AG09319 (cell line): ENCODE data around the gene ADAMTSL1.
"Not testable (repeated sequence)": the region's sequence is repeated elsewhere in the genome, so short reads cannot be mapped to it uniquely, and the experiment has no call there.

Experiments used
- DNase-seq: peaks from one replicate; pipeline ENCODE4 v3.0.0-alpha.2; 2010; ENCODE audit warnings: low read depth; ENCODE audit errors: extremely low read depth
- CTCF ChIP-seq: IDR thresholded peaks from 2 replicates; pipeline ENCODE4 v1.5.1; 2011; ENCODE audit warnings: low read depth, mild to moderate bottlenecking, inconsistent platforms, low read length, moderate library complexity

Gene ADAMTSL1

GRCh38 chr9:18923167-18923566, 449.2 kb downstream of the ADAMTSL1 start:
- TF ChIP-seq CTCF, result no peak
- DNase-seq, result no peak

DNA sequence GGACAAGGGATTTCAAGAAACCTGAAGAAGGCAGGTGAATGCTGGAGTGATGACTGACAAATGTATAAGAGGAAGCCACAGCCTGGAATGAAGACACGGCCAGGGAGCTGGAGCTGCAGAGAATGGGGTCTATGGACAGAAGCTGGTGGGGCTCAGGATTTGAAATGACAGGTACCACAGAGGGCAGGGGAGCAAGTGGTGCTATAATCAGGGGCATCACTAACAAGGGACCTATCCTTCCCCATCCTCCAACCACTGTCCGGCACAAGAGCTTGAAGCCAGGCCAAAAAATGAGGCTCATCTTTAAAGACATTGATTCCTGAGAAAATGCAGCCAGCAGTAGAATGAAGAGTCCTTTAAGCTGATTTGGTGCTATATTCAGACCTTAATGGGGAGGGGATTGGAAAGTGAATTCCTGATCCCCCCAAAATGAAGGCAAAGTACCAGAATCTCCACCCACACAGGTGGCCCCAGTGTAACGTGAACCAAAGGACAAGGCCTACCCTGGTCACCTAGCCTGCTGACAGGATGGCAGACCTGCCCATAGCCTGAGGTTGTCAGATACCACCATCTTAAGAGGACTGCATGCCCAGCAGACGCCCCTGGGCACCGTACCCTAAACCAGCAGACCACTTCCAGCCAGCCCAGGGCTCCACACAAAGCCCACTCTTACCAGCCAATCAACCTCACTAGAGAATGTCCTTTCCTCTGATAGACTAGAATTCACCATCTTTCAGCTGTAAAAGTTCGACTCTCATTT, 449.9 kb downstream of the ADAMTSL1 start:
- no peak for DNase-seq
- no peak for TF ChIP-seq CTCF

- TF ChIP-seq CTCF, result no peak
- no peak for DNase-seq
Observed at GRCh38 chr9:18925880-18926279, 451.9 kb downstream of the ADAMTSL1 start.

DNA sequence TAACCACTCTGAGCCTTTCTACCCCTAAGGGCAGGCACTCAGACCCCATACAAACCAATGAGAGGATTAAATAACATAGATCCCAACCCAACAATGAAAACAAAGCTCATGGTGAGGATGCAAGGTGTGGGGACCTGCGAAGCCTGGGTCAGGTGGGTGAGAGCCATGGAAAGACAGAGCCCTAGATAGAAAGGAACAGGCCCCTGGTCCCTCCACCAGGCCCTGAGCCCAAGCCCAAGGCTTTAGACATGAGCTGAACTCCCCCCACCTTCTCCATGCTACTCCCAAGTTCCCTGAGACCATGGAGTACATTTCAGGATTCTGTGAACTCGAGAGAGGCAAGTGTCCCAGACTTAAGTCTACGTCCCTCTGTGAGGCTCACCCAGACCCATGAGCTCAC, 452.6 kb downstream of the ADAMTSL1 start:
- DNase-seq, result no peak
- TF ChIP-seq CTCF, result no peak

DNA sequence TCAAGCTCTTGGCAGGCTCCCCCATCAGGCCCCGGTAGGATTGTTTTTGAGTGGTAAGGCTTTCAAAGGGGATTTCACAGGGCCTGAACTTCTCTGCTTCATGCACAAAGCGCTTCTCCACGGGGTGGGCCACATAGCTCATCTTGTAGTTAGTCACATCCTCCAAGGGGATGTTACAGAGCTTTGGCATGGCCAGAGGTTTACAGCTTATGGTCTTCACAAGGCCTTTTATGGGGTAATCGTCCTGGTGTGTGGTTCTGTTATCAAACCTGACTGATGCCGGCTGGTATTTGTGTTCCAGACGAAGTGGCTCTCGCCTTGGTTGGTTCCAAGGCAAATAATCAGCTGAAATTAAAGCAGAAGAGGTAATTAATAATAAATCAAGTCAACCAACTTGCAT, 454.8 kb downstream of the ADAMTSL1 start:
- DNase-seq, result no peak
- TF ChIP-seq CTCF, result no peak

- not testable (repeated sequence) for DNase-seq
Observed at GRCh38 chr9:18930611-18931010, 456.7 kb downstream of the ADAMTSL1 start.

- TF ChIP-seq CTCF, result no peak
- DNase-seq, result no peak
Observed at GRCh38 chr9:18935541-18935940, 461.6 kb downstream of the ADAMTSL1 start.

- no peak for TF ChIP-seq CTCF
- DNase-seq, result no peak
Observed at GRCh38 chr9:18936094-18936871, 462.3 kb downstream of the ADAMTSL1 start.
